ENCODE measurements around the gene HYOU1.
"Not testable (repeated sequence)": the region's sequence is repeated elsewhere in the genome, so short reads cannot be mapped to it uniquely, and the experiment has no call there.

The HYOU1 gene

DNA sequence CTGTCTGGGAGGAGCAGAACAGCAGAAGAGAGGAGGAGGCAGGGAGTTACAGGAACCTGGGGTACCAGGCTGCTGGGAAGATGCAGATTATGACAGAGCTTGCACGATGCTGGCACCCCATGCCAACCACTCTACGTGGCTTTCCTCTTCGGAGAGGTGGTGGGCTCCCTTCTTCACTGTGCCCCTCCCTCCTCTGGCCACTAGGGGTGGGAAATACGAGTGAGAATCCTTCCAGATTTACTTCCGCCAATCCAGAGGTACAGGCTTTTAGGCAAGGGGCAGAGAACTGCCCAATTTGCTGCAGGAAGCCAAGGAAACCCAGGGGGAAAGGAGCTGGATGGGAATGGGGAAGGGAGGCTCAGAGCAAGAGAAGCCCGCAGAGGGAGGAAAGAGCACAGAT, 12.3 kb downstream of the HYOU1 start:
- no peak for DNase-seq

DNA sequence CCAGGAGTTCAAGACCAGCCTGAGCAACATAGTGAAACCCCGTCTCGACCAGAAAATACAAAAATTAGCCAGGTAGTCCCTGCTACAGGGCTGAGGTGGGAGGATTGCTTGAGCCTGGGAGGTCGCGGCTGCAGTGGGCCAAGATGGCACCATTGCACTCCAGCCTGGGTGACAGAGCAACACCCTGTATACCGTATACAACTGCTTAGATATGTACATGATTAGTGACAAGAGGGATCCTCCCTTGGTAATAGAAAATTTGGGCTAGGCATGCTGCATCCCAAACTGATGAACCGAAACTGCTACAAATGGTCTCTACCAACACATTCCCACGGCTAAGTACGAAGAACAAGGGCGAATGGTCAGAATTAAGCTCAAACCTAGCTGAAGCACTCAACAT, 14.1 kb downstream of the HYOU1 start:
- no peak for DNase-seq

GRCh38 chr11:119041821-119042514, 15.0 kb downstream of the HYOU1 start:
- no peak for DNase-seq

- DNase-seq, result not testable (repeated sequence)
Observed at GRCh38 chr11:119039471-119039870, 17.5 kb downstream of the HYOU1 start.

- DNase-seq, result no peak
Observed at GRCh38 chr11:119038884-119039283, 18.1 kb downstream of the HYOU1 start.

- no peak for DNase-seq
Observed at GRCh38 chr11:119034813-119035212, 22.2 kb downstream of the HYOU1 start.

- DNase-seq, result not testable (repeated sequence)
Observed at GRCh38 chr11:119033421-119033820, 23.6 kb downstream of the HYOU1 start.

GRCh38 chr11:119031912-119032280, 25.1 kb downstream of the HYOU1 start:
- DNase-seq, result no peak

- peak; percentile 49 to 99 (median 93) for DNase-seq
Observed at GRCh38 chr11:119030329-119031047, 26.5 kb downstream of the HYOU1 start, which contains the start of gene SLC37A4. Gene SLC37A4, minus strand, starts transcription at chr11:119030877.

DNA sequence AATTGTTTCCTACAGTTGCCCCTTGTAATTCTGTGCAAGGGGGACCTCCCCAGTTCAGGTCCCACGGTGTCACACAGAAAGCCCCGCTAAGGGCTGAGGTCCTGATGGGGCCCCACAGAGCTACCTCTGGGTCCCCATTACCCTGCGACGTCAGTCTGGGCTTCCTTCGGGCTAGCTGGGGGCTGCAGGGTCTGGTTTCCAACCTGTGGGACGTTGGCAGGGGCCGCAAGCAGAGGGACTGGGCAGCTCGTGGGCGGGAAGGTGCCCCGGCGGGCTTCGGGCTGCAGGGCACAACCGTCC, 27.0 kb downstream of the HYOU1 start:
- peak in 3 of 56 donors; percentile 35 to 53 (median 36) for DNase-seq

- DNase-seq, result peak in 22 of 56 donors; percentile 5 to 38 (median 18)
Observed at GRCh38 chr11:119029340-119030028, 27.5 kb downstream of the HYOU1 start.

GRCh38 chr11:119029069-119029339, 28.0 kb downstream of the HYOU1 start:
- no peak for DNase-seq

DNA sequence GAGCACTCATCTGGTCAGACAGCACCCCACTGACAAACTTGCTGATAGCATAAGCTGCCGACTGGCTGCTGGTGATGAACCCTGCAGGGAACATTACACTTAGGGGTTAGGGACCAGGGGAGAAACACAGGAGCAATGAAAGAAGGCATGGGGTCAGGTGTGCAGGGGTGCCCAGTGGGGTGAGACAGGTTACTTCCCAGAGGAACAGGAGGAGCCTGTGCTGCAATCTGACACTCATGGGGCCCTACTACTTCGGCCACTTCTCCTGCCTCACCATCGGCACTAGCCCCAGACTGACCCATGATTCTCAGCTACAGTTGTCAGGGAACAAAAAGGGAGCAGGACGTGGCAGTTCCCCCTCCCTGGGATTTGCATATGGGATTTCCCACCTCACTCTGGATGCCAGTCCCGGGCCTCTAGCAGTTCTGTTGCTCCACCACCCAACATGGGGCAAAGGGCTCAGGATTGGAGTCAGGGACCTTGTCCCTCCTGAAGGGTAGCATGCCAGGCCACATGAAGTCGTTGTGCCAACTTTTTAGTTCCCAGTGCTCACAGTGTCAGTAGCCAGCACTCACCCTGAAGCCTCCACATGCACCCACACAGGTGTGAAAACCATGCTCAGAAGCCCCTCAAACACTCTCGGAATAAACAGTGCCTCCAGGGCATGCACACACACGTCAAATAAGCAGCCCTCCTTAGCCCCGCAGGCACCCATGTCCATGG, 28.5 kb downstream of the HYOU1 start:
- DNase-seq, result no peak

- DNase-seq, result no peak
Observed at GRCh38 chr11:119027561-119028345, 29.3 kb downstream of the HYOU1 start.

GRCh38 chr11:119026970-119027369, 30.0 kb downstream of the HYOU1 start:
- no peak for DNase-seq

DNA sequence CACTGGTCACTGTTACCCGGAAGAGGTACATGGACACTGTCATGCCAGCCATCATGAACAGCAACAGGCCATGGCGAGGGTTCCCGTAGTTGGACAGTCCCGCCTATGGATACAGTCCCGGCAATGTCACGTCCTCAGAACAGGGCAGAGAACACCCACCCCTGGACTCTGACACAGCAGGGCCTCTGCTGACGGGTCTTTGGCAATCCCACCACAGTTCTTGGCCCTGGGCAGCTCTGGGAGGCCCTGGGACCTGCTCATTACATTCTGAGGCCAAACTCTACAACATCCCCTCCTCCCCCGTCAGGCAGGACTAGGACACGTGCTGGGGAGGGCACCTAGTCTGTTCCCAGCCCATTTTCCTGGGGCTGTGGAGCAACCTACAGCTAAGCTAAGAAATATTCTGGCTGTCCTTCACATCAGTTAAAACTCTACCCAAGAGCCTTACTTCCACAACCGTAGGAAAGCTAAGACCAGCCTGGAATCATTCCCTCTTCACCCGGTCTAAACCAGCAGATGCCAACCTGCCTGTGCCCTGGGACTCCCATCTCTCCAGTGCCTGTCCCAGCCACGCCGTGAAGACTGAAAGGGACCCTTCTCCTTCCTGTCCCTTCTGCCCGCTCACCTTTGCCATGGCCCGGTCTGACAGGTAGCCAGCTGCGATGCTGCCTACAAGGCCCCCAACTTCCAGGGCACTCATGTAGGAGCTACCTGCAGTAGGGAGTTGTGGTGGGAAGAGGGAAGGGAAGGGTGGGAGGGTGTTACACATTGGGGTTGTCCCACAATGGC, 30.8 kb downstream of the HYOU1 start:
- DNase-seq, result no peak

GRCh38 chr11:119025541-119025940, 31.5 kb downstream of the HYOU1 start:
- no peak for DNase-seq

GRCh38 chr11:119025099-119025473, 31.9 kb downstream of the HYOU1 start:
- DNase-seq, result no peak

DNA sequence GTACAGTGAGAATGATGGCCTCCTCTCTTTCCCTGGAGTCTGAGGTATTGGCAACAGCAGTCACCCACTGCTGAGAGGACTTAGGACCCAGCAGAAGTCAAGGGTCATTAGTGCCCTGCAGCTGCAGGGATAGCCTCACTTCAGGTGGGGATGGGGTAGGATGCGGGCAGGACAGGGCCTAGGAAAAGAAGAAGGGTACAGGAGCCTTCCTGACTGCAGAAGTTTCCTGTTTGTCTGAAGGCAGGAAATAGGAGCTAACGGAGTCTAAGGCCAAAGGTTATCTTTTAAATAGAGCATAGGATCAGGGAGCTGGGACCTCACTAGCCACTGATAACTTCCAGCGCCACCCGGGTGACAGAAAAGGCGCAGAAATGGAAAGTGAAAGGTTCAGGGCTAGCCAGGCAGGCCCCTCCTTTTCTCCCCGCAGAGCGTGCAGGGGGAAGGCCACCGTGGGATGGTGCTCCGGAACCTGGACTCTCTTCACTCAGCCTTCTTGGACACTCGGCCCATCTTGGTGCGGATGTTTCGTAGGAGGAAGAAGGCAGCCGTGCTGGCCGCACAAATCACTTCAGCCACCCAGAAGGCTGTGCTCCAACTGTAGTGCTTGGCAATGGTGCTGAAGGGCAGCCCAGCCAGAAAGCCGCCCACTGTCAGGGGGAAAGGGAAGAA, 32.4 kb downstream of the HYOU1 start:
- no peak for DNase-seq

- no peak for DNase-seq
Observed at GRCh38 chr11:119023741-119024140, 33.3 kb downstream of the HYOU1 start.

Measured in amygdala (tissue), 56 donors.